G401 (cell line): ENCODE results near the gene ITM2C. TPM values are rescaled to one million over a fixed set of nuclear protein-coding genes. Genes with fewer than 3 reads are reported as not detected.

Experiments used
- DNase-seq: peaks from one replicate; pipeline ENCODE4 v3.0.0-alpha.2; 2015; ENCODE audit warnings: low spot score
- in situ Hi-C: cut with HindIII; loops from 2 replicates; pipeline ENCODE4 v1.10.0; 2016; ENCODE audit warnings: low sequenced_read_pairs, mixed read lengths
- total RNA-seq: library from RNA; depleted of rRNA; stranded (reverse); fragments of >200 nt; shearing (Covaris generic); gene quantifications from 2 replicates; pipeline ENCODE4 v1.2.3, GENCODE V29; 2014; rRNA removed

The ITM2C gene
- total RNA-seq, 1 experiment from 2014 or later: 273 TPM

GRCh38 chr2:230919681-230920080 is 54.9 kb downstream of the ITM2C start:
- in situ Hi-C loops: no loop called here
- DNase-seq: no peak

- no peak for DNase-seq
- in situ Hi-C loops: no loop called here
These were observed 55.4 kb downstream of the ITM2C start for GRCh38 chr2:230920167-230920566.

GRCh38 chr2:230921806-230922595 is 57.3 kb downstream of the ITM2C start:
- in situ Hi-C loops: no loop called here
- no peak for DNase-seq

GRCh38 chr2:230922951-230923717 is 58.4 kb downstream of the ITM2C start:
- in situ Hi-C loops: no loop called here
- DNase-seq: no peak

- DNase-seq: no peak
- in situ Hi-C loops: no loop called here
These were observed 59.3 kb downstream of the ITM2C start for GRCh38 chr2:230924092-230924469.

- in situ Hi-C loops: no loop called here
- DNase-seq: no peak
These were observed 60.0 kb downstream of the ITM2C start, which contains the start of gene GPR55 for GRCh38 chr2:230924470-230925341. Gene GPR55, minus strand, starts transcription at chr2:230925242. Its CDS starts 14,280 bp downstream, at chr2:230910962.

GRCh38 chr2:230925443-230925878 is 60.7 kb downstream of the ITM2C start:
- in situ Hi-C loops: no loop called here
- no peak for DNase-seq

GRCh38 chr2:230925879-230926765 is 61.4 kb downstream of the ITM2C start:
- DNase-seq: no peak
- in situ Hi-C loops: no loop called here

- DNase-seq: no peak
- in situ Hi-C loops: no loop called here
These were observed 63.1 kb downstream of the ITM2C start for GRCh38 chr2:230927711-230928341.

Other genes with a start within 250 kb of the ITM2C start
- gene CAB39, start 152.1 kb upstream of the ITM2C start, total RNA-seq: 27.7 and 28.1 TPM in 2 replicates
- gene GPR55, start 60.3 kb downstream of the ITM2C start, total RNA-seq: not detected in 2 replicates
- not detected in 2 replicates for gene SPATA3, start 131.2 kb downstream of the ITM2C start, total RNA-seq
- 9.3 and 27.9 TPM in 2 replicates for gene C2orf72, start 172.6 kb downstream of the ITM2C start, total RNA-seq
- gene PSMD1, start 191.9 kb downstream of the ITM2C start, total RNA-seq: 55.3 and 73.5 TPM in 2 replicates